Measurements from ENCODE around the gene DGAT2L6. TPM values are rescaled to one million over a fixed set of nuclear protein-coding genes. Genes with fewer than 3 reads are reported as not detected.

DGAT2L6 gene
- total and polyA plus RNA-seq, 2 experiments from 2014 or later: not detected

- Mint-ChIP-seq H3K4me1 (no peaks in the 10 kb centered on the region), H3K4me3 (no peak overlapping the region), H3K9me3 (no peaks in the 10 kb centered on the region), H3K27ac (no peak overlapping the region), H3K27me3 (ENCODE audit: insufficient read depth, low read depth, poor library complexity) (no peaks in the 10 kb centered on the region), H3K36me3 (ENCODE audit: low read depth) (peaks cover 22% of the 10 kb centered on the region; the same call in 2 of the 3 replicates)
- no peak overlapping the region for H2AFZ ChIP-seq
- H3K4me2 ChIP-seq: no peak overlapping the region
- no peaks in the 10 kb centered on the region for H3K9me2 ChIP-seq (ENCODE audit: insufficient read depth)
- H3K27me3 ChIP-seq (ENCODE audit: insufficient read depth): no peaks in the 10 kb centered on the region
- H4K20me1 ChIP-seq (replicated peaks; ENCODE audit: insufficient read depth): no peaks in the 10 kb centered on the region
- H3K4me3 ChIP-seq: no peak overlapping the region
- H3K79me2 ChIP-seq (replicated peaks; ENCODE audit: insufficient read depth): peaks cover 4% of the 10 kb centered on the region; the same call in 1 of the 2 replicates
- ATAC-seq (no peak), DNase-seq (ENCODE audit: low spot score) (no peak)
- H3F3A ChIP-seq (replicated peaks; ENCODE audit: low read depth): no peaks in the 10 kb centered on the region
- no peak overlapping the region for H3K27ac ChIP-seq (ENCODE audit: low read depth)
- no peaks in the 10 kb centered on the region for H3K4me1 ChIP-seq (ENCODE audit: insufficient read depth)
- TF ChIP-seq ZNF114 (CRISPR knock-in tag; IDR thresholded peaks at IDR 0.05): no peak
- no peak for TF ChIP-seq EZH2 (IDR thresholded peaks at IDR 0.05; ENCODE audit: low read depth, unreplicated experiment)
- no peak for TF ChIP-seq ZNF462 (CRISPR knock-in tag; IDR thresholded peaks at IDR 0.05)
- no peak for TF ChIP-seq EZH2phosphoT487 (IDR thresholded peaks at IDR 0.05; ENCODE audit: unreplicated experiment)
- no peak for TF ChIP-seq CREB1 (CRISPR knock-in tag; IDR thresholded peaks at IDR 0.05; ENCODE audit: low read depth)
- no peak for TF ChIP-seq ZNF331 (CRISPR knock-in tag; IDR thresholded peaks at IDR 0.05; ENCODE audit: low read depth)
- TF ChIP-seq STAT1 (IDR thresholded peaks at IDR 0.05; ENCODE audit: unreplicated experiment): no peak
- TF ChIP-seq JUNB (IDR thresholded peaks at IDR 0.05; ENCODE audit: unreplicated experiment): no peak
- TF ChIP-seq ETS1 (IDR thresholded peaks at IDR 0.05): no peak
- no peak for TF ChIP-seq NANOG (IDR thresholded peaks at IDR 0.05; ENCODE audit: borderline replicate concordance)
- no peak for TF ChIP-seq REST (IDR thresholded peaks at IDR 0.05; ENCODE audit: unreplicated experiment)
- no peak for TF ChIP-seq CTCF (conservative IDR thresholded peaks at IDR 0.05; ENCODE audit: low read depth in 2 of 2)
- H3K36me3 ChIP-seq (ENCODE audit: insufficient read depth): no peaks in the 10 kb centered on the region
These were observed 35.9 kb upstream of the DGAT2L6 start for GRCh38 chrX:70141373-70141772.

Data from GM23338 (cell line).